HG03097 (cell line): ENCODE data around the gene CCKAR.
"Not testable (repeated sequence)": the region's sequence is repeated elsewhere in the genome, so short reads cannot be mapped to it uniquely, and the experiment has no call there.

Experiments
- ATAC-seq: cut with Tn5 transposase; IDR thresholded peaks from one replicate; pipeline ENCODE4 v1.9.1; 2021; ENCODE audit not compliant: unreplicated experiment, low FRiP score

CCKAR gene

GRCh38 chr4:26490111-26490959 is at the start of gene CCKAR:
CCKAR (minus strand) TSS chr4:26490484; CDS start chr4:26490267, 217 bp downstream.
- ATAC-seq = no peak

GRCh38 chr4:26533685-26534084 is 43.4 kb upstream of the CCKAR start:
- ATAC-seq = no peak

GRCh38 chr4:26531491-26532116 is 41.3 kb upstream of the CCKAR start:
- no peak for ATAC-seq

GRCh38 chr4:26530099-26530498 is 39.8 kb upstream of the CCKAR start:
- ATAC-seq = no peak

- ATAC-seq = no peak
These were observed 39.2 kb upstream of the CCKAR start for GRCh38 chr4:26529479-26529878.

- ATAC-seq = no peak
These were observed 35.5 kb upstream of the CCKAR start for GRCh38 chr4:26525771-26526150.

GRCh38 chr4:26525136-26525770 is 35.0 kb upstream of the CCKAR start:
- no peak for ATAC-seq

- ATAC-seq = no peak
These were observed 33.7 kb upstream of the CCKAR start for GRCh38 chr4:26524011-26524410.

GRCh38 chr4:26522478-26522877 is 32.2 kb upstream of the CCKAR start:
- ATAC-seq = no peak

- ATAC-seq = no peak
These were observed 30.6 kb upstream of the CCKAR start for GRCh38 chr4:26520728-26521450.

GRCh38 chr4:26515936-26516335 is 25.7 kb upstream of the CCKAR start:
- ATAC-seq = no peak

GRCh38 chr4:26510334-26510964 is 20.2 kb upstream of the CCKAR start:
- ATAC-seq = no peak

GRCh38 chr4:26509681-26510333 is 19.5 kb upstream of the CCKAR start:
- ATAC-seq = no peak

- ATAC-seq = no peak
These were observed 17.0 kb upstream of the CCKAR start for GRCh38 chr4:26507286-26507685.

GRCh38 chr4:26503844-26504243 is 13.6 kb upstream of the CCKAR start:
- ATAC-seq = no peak

GRCh38 chr4:26503427-26503826 is 13.1 kb upstream of the CCKAR start:
- no peak for ATAC-seq

- ATAC-seq = not testable (repeated sequence)
These were observed 10.3 kb upstream of the CCKAR start for GRCh38 chr4:26500565-26500999.

GRCh38 chr4:26496207-26496783 is 6.0 kb upstream of the CCKAR start:
- no peak for ATAC-seq

GRCh38 chr4:26493461-26493860 is 3.2 kb upstream of the CCKAR start:
- no peak for ATAC-seq
